HCT116 (cell line): ENCODE measurements around the gene LRP2. TPM values are rescaled to one million over a fixed set of nuclear protein-coding genes. Genes with fewer than 3 reads are reported as not detected.

ENCODE experiments used
- ATAC-seq: fragments of 200-7000 bp; cut with Tn5 transposase; 2 replicates; pipeline ENCODE4 v1.9.1; 2020; ENCODE audit warnings: mild to moderate bottlenecking, moderate library complexity
- BruUV-seq: library from RNA; stranded (reverse); fragments of 400-500 nt; replicated peaks from 2 replicates; lab custom pipeline; 2021; lab: Mats Ljungman, UMichigan
- CTCF ChIA-PET: fragments of 300-600 bp; sonication (Branson Sonifier 250); formaldehyde crosslinking; loops from one replicate; lab custom pipeline; 2021; ENCODE audit warnings: antibody characterized with exemption; lab: Charles Lee
- POLR2A ChIA-PET: fragments of 300-600, 350-600 bp; sonication (Branson Sonifier 250); formaldehyde crosslinking; loops from one replicate; lab custom pipeline; 2021; ENCODE audit warnings: antibody characterized with exemption; lab: Charles Lee
- RAD21 ChIA-PET, 2 experiments: fragments of 300-600 bp; sonication (Branson Sonifier 250); formaldehyde crosslinking; loops; one replicate each; lab custom pipeline; 2023; ENCODE audit warnings: low total read pairs in 2 of 2; ENCODE audit not compliant: uncharacterized antibody in 2 of 2, unreplicated experiment in 2 of 2, low non-redundant PET in 1 of 2; lab: Charles Lee
- DNase-seq: peaks from one replicate; pipeline ENCODE4 v3.0.0-alpha.2; 2010; ENCODE audit warnings: low read depth, low spot score
- H2AFZ ChIP-seq: fragments of 200-600 bp; shearing (Covaris generic), sonication (generic); 2 replicates; pipeline ENCODE4 v1.6.1; 2017; ENCODE audit warnings: low read depth, mixed run types, mixed read lengths, antibody characterized with exemption, low read length; ENCODE audit not compliant: poor library complexity, severe bottlenecking
- H3K27ac ChIP-seq: 2 replicates; pipeline ENCODE4 v1.5.1; 2012; ENCODE audit warnings: low read depth, low read length
- H3K27me3 ChIP-seq: fragments of 200-600 bp; sonication (generic); 2 replicates; pipeline ENCODE4 v1.6.1; 2016; ENCODE audit warnings: mixed run types, low read length, mixed read lengths; ENCODE audit not compliant: insufficient read depth
- H3K36me3 ChIP-seq, 2 experiments: fragments of 200-500 bp in 1 of 2; fragments of 200-600 bp in 1 of 2; sonication (Bioruptor generic) in 1 of 2; sonication (generic) in 1 of 2; 2 replicates each; pipeline versions ENCODE4 v1.5.1 to v1.6.1; 2014 to 2016; ENCODE audit warnings: low read length in 2 of 2, inconsistent platforms in 1 of 2, mixed read lengths in 1 of 2, mixed run types in 1 of 2; ENCODE audit not compliant: insufficient read depth in 2 of 2, control insufficient read depth in 1 of 2
- H3K4me1 ChIP-seq, 2 experiments: fragments of 200-600 bp in 1 of 2; sonication (generic) in 1 of 2; 2 replicates each; pipeline versions ENCODE4 v1.5.1 to v1.6.1; 2012 to 2017; ENCODE audit warnings: low read length in 2 of 2, inconsistent platforms in 1 of 2, mild to moderate bottlenecking in 1 of 2, mixed read lengths in 1 of 2, mixed run types in 1 of 2, moderate library complexity in 1 of 2; ENCODE audit not compliant: insufficient read depth in 2 of 2, control insufficient read depth in 1 of 2
- H3K4me2 ChIP-seq: fragments of 200-600 bp; sonication (generic); 2 replicates; pipeline ENCODE4 v1.6.1; 2017; ENCODE audit warnings: mixed run types, low read length, mixed read lengths
- H3K4me3 ChIP-seq, 2 experiments: fragments of 200-600 bp in 1 of 2; sonication (generic) in 1 of 2; replicated peaks in 1 of 2; 2 replicates each; pipeline ENCODE4 v1.5.1; 2011 to 2016; ENCODE audit warnings: low read length in 2 of 2, control low read depth in 1 of 2, low read depth in 1 of 2, mild to moderate bottlenecking in 1 of 2, mixed read lengths in 1 of 2, mixed run types in 1 of 2
- H3K79me2 ChIP-seq: fragments of 200-600 bp; sonication (generic); 2 replicates; pipeline ENCODE4 v1.6.1; 2017; ENCODE audit warnings: mild to moderate bottlenecking, mixed run types, low read length, moderate library complexity, mixed read lengths; ENCODE audit not compliant: insufficient read depth
- H3K9ac ChIP-seq: fragments of 200-600 bp; sonication (generic); 2 replicates; pipeline ENCODE4 v1.6.1; 2016; ENCODE audit warnings: low read length, mixed read lengths
- H3K9me2 ChIP-seq: fragments of 200-600 bp; sonication (generic), shearing (Covaris generic); 2 replicates; pipeline ENCODE4 v1.6.1; 2017; ENCODE audit warnings: mixed run types, mild to moderate bottlenecking, moderate library complexity; ENCODE audit not compliant: insufficient read depth
- H3K9me3 ChIP-seq, 2 experiments: fragments of 200-500 bp in 1 of 2; fragments of 200-600 bp in 1 of 2; sonication (Bioruptor generic) in 1 of 2; sonication (generic) in 1 of 2; 2 replicates each; pipeline ENCODE4 v1.6.1; 2014 to 2017; ENCODE audit warnings: low read length in 2 of 2, mixed read lengths in 2 of 2, inconsistent platforms in 1 of 2, low read depth in 1 of 2, mild to moderate bottlenecking in 1 of 2, mixed run types in 1 of 2, moderate library complexity in 1 of 2; ENCODE audit not compliant: control insufficient read depth in 1 of 2, insufficient read depth in 1 of 2
- H4K20me1 ChIP-seq: fragments of 200-600 bp; sonication (generic), shearing (Covaris generic); 2 replicates; pipeline ENCODE4 v1.6.1; 2017; ENCODE audit warnings: mixed run types, mild to moderate bottlenecking, moderate library complexity; ENCODE audit not compliant: insufficient read depth
- ATF3 ChIP-seq: IDR thresholded peaks from 2 replicates; pipeline ENCODE4 v1.6.1; 2012
- CBX3 ChIP-seq: IDR thresholded peaks from 2 replicates; pipeline ENCODE4 v1.6.1; 2012; ENCODE audit warnings: low read depth
- CEBPB ChIP-seq: IDR thresholded peaks from 2 replicates; pipeline ENCODE4 v1.6.1; 2012; ENCODE audit warnings: low read depth
- CTCF ChIP-seq, 3 experiments: fragments of 200-600 bp in 1 of 3; sonication (generic) in 1 of 3; IDR thresholded peaks in 2 of 3; conservative IDR thresholded peaks in 1 of 3; 2 replicates each; pipeline ENCODE4 v1.5.1; 2012 to 2017; ENCODE audit warnings: low read depth in 2 of 3, low read length in 2 of 3, antibody characterized with exemption in 1 of 3, borderline replicate concordance in 1 of 3, control low read depth in 1 of 3, mild to moderate bottlenecking in 1 of 3, mixed read lengths in 1 of 3, mixed run types in 1 of 3, moderate library complexity in 1 of 3; ENCODE audit not compliant: insufficient read depth in 1 of 3
- FOSL1 ChIP-seq: IDR thresholded peaks from 2 replicates; pipeline ENCODE4 v1.6.1; 2012; ENCODE audit warnings: low read depth
- JUND ChIP-seq: IDR thresholded peaks from 2 replicates; pipeline ENCODE4 v1.6.1; 2012
- POLR2A ChIP-seq: IDR thresholded peaks from 2 replicates; pipeline ENCODE4 v1.7.0; 2011; ENCODE audit warnings: borderline replicate concordance; ENCODE audit not compliant: insufficient read depth, insufficient read length; ENCODE audit errors: extremely low read depth
- POLR2AphosphoS5 ChIP-seq: IDR thresholded peaks from 2 replicates; pipeline ENCODE4 v1.6.1; 2011; ENCODE audit warnings: mild to moderate bottlenecking, low read depth, low read length, moderate library complexity
- SIN3A ChIP-seq: IDR thresholded peaks from 2 replicates; pipeline ENCODE4 v1.6.1; 2012; ENCODE audit warnings: low read depth
- YY1 ChIP-seq: IDR thresholded peaks from 2 replicates; pipeline ENCODE4 v1.6.1; 2011; ENCODE audit warnings: low read length, low read depth, moderate library complexity, mild to moderate bottlenecking; ENCODE audit not compliant: insufficient replicate concordance; ENCODE audit errors: extremely low read depth
- ZFX ChIP-seq: fragments of 450-650 bp; IDR thresholded peaks from 2 replicates; pipeline ENCODE4 v1.6.1; 2017
- ZNF274 ChIP-seq: fragments of 200-500 bp; sonication (Bioruptor generic); IDR thresholded peaks from 2 replicates; pipeline ENCODE4 v1.6.1; 2014; ENCODE audit warnings: mild to moderate bottlenecking, low read depth, low read length, inconsistent platforms
- intact Hi-C: fragments of 100-400 bp; cut with micrococcal nuclease; formaldehyde crosslinking; loops from 2 replicates; pipeline ENCODE4 v1.10.0; 2022
- total RNA-seq: library from RNA; stranded (reverse); gene quantifications from one replicate; pipeline ENCODE4 v1.2.1, GENCODE V29; 2021; ENCODE audit not compliant: unreplicated experiment

LRP2 gene
- total RNA-seq, 1 experiment from 2014 or later, result 0.20 TPM

GRCh38 chr2:169082995-169083394, 279.3 kb downstream of the LRP2 start:
- Histone ChIP-seq H3K9me3 (no peaks in the 10 kb centered on the region), H3K27ac (no peak overlapping the region), H3K4me1 (no peaks in the 10 kb centered on the region), H3K9me2 (no peaks in the 10 kb centered on the region), H3K4me2 (no peak overlapping the region), H2AFZ (no peak overlapping the region), H3K27me3 (no peaks in the 10 kb centered on the region), H3K9ac (no peak overlapping the region), H4K20me1 (no peaks in the 10 kb centered on the region), H3K79me2 (no peaks in the 10 kb centered on the region), H3K36me3 (no peaks in the 10 kb centered on the region), H3K4me3 (no peak overlapping the region)
- POLR2A ChIA-PET, result no interaction called here
- intact Hi-C loops, result no loop called here
- TF ChIP-seq POLR2AphosphoS5 (no peak), CEBPB (no peak), YY1 (no peak), POLR2A (no peak), ZFX (no peak), FOSL1 (no peak), CBX3 (no peak), CTCF (IDR thresholded peaks at IDR 0.05 in 2 of 3, conservative IDR thresholded peaks at IDR 0.05 in 1 of 3; ENCODE audit: borderline replicate concordance in 1 of 3, insufficient read depth in 1 of 3, low read depth in 2 of 3, low read length in 2 of 3) (no peak), ZNF274 (no peak), SIN3A (no peak), JUND (no peak), ATF3 (no peak)
- CTCF ChIA-PET, result no interaction called here
- RAD21 ChIA-PET, result no interaction called here
- no peak for DNase-seq
- BruUV-seq, result no TSS peak
- ATAC-seq, result no peak
